Kidney (tissue), 14 donors: ENCODE measurements around the gene NDEL1. TPM values are rescaled to one million over a fixed set of nuclear protein-coding genes. Genes with fewer than 3 reads are reported as not detected.

ENCODE experiments used
- DNase-seq, 5 donors: peaks; one replicate each; pipeline ENCODE4 v3.0.0-alpha.2; 2013 to 2020
- FAIRE-seq: peaks from 2 replicates; lab custom pipeline; 2012; peaks lifted over from hg19 to GRCh38; lab: Jason Lieb, UNC
- H3K27ac ChIP-seq, 2 donors: one replicate each; pipeline ENCODE4 v1.7.0; 2013; ENCODE audit warnings: low read depth in 2 of 2, low read length in 2 of 2, inconsistent platforms in 1 of 2
- H3K27me3 ChIP-seq: one replicate; pipeline ENCODE4 v1.7.1; 2013; ENCODE audit warnings: low read length, inconsistent platforms; ENCODE audit not compliant: control insufficient read depth, insufficient read depth
- H3K36me3 ChIP-seq, 3 donors: one replicate each; pipeline versions ENCODE4 v1.7.0 to v1.7.1; 2013; ENCODE audit warnings: low read length in 3 of 3, control low read depth in 1 of 3, inconsistent platforms in 1 of 3; ENCODE audit not compliant: insufficient read depth in 3 of 3, control insufficient read depth in 2 of 3
- H3K4me1 ChIP-seq, 3 donors: one replicate each; pipeline versions ENCODE4 v1.7.0 to v1.7.1; 2013; ENCODE audit warnings: low read length in 3 of 3, inconsistent platforms in 1 of 3, low read depth in 1 of 3; ENCODE audit not compliant: control insufficient read depth in 2 of 3, insufficient read depth in 2 of 3
- H3K4me3 ChIP-seq, 3 donors: one replicate each; pipeline versions ENCODE4 v1.7.0 to v1.8.1; 2013; ENCODE audit warnings: low read length in 3 of 3, control low read depth in 1 of 3, inconsistent platforms in 1 of 3
- H3K9ac ChIP-seq, 3 donors: one replicate each; pipeline versions ENCODE4 v1.7.0 to v1.7.1; 2013; ENCODE audit warnings: low read length in 3 of 3, control low read depth in 1 of 3, inconsistent platforms in 1 of 3
- H3K9me3 ChIP-seq, 3 donors: one replicate each; pipeline versions ENCODE4 v1.7.0 to v1.7.1; 2013; ENCODE audit warnings: low read length in 3 of 3, control low read depth in 1 of 3, inconsistent platforms in 1 of 3; ENCODE audit not compliant: control insufficient read depth in 2 of 3, insufficient read depth in 1 of 3
- CTCF ChIP-seq: IDR thresholded peaks from 3 replicates; pipeline ENCODE4 v1.5.1; 2012; ENCODE audit warnings: mild to moderate bottlenecking, moderate library complexity, borderline replicate concordance; ENCODE audit not compliant: insufficient read depth; ENCODE audit errors: extremely low read depth
- intact Hi-C: fragments of 100-400 bp; cut with DNase I; formaldehyde crosslinking; loops from one replicate; pipeline ENCODE4 v1.11.1; 2022
- polyA plus RNA-seq: library from polyadenylated mRNA; stranded (reverse); fragments of 350-450 nt; fragmentation: Illumina TruSeq; extraction: RNeasy Lipid Tissue Mini Kit (QIAGEN cat#74804); gene quantifications from one replicate; pipeline ENCODE4 v1.2.3, GENCODE V29; 2014; ENCODE audit warnings: low read depth, low replicate concordance; ENCODE audit not compliant: insufficient read depth
- total RNA-seq: library from RNA; stranded (reverse); fragmentation: NEBNext Ultra II Directional; extraction: Animal tissue kit (Norgen Biotek cat#: 25700); gene quantifications from one replicate; pipeline ENCODE4 v1.2.1, GENCODE V29; 2021
- donor health status: control.
- donor health status: control.
- donor health status: control.
- donor health status: control.
- donor health status: control.
- donor health status: DM: yes; HTN: yes; CAD: no.
- donor health status: Normal renal cell carcinoma (clear cell type).

NDEL1 gene
- total and polyA plus RNA-seq, 2 donors from 2014 or later: 17.9 to 66.1 TPM

- Histone ChIP-seq H3K4me1 (no peaks in the 10 kb centered on the region), H3K9ac (no peak overlapping the region), H3K27me3 (no peaks in the 10 kb centered on the region), H3K9me3 (no peaks in the 10 kb centered on the region), H3K4me3 (no peak overlapping the region), H3K36me3 (no peaks in the 10 kb centered on the region), H3K27ac (no peak overlapping the region)
- FAIRE-seq: no peak
- no peak for DNase-seq
- intact Hi-C loops: no loop called here
- TF ChIP-seq CTCF: no peak
These were observed 9.5 kb upstream of the NDEL1 start for GRCh38 chr17:8426094-8426720.

- H3K27ac ChIP-seq: no peak overlapping the region
- no peak overlapping the region for H3K4me3 ChIP-seq
- no peaks in the 10 kb centered on the region for H3K9me3 ChIP-seq
- intact Hi-C loops: no loop called here
- no peaks in the 10 kb centered on the region for H3K4me1 ChIP-seq
- FAIRE-seq: no peak
- no peaks in the 10 kb centered on the region for H3K27me3 ChIP-seq
- H3K36me3 ChIP-seq: no peaks in the 10 kb centered on the region
- no peak for DNase-seq
- TF ChIP-seq CTCF: no peak
- no peak overlapping the region for H3K9ac ChIP-seq
These were observed 8.9 kb upstream of the NDEL1 start for GRCh38 chr17:8426802-8427201.

DNA sequence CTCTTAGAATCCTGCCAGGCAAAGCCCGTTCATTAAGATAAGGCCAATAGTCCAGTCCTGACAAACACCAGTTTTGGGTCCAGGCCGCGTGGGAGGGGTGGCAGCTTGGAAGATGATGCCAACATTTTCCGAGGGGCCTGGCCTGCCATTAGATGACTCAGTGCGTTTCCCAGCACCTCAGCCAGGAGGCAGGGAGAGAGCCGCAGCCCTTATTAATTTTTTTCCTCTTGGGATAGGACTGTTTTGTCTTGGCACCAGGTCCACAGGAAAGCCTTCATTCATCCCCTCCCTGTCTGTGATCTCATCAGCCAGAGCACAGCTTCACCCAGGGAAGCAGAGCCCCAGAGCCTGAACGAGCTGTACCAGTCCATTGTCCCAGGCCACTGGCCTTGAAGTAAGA, 4.7 kb upstream of the NDEL1 start:
- no peak for TF ChIP-seq CTCF
- intact Hi-C loops: no loop called here

More for the DNA sequence above, 4.7 kb upstream of the NDEL1 start:
- Histone ChIP-seq H3K27ac (no peak overlapping the region), H3K36me3 (no peaks in the 10 kb centered on the region), H3K9me3 (no peaks in the 10 kb centered on the region), H3K4me3 (no peak overlapping the region), H3K4me1 (peaks cover 0 to 2% (median 0%) of the 10 kb centered on the region in 3 donors), H3K27me3 (no peaks in the 10 kb centered on the region), H3K9ac (no peak overlapping the region)
- FAIRE-seq: no peak
- DNase-seq: no peak
